ENCODE results near the gene PGAM1.

PGAM1 gene

GRCh38 chr10:97425964-97426775 is at the start of gene PGAM1:
TSS of gene PGAM1 (plus strand) at chr10:97426191. CDS start at chr10:97426308, 117 bp downstream.
- peak; percentile 98 for DNase-seq (ENCODE audit: low read depth)
- peak within 1 kb of the TSS; percentile 97 for H3K4me3 ChIP-seq (ENCODE audit: low read depth, low read length)
- TF ChIP-seq POLR2A (IDR thresholded peaks at IDR 0.05; ENCODE audit: extremely low read depth, insufficient read length) (peak; percentile 77), MAX (IDR thresholded peaks at IDR 0.05; ENCODE audit: low read depth, low read length) (peak; percentile 81), MYC (IDR thresholded peaks at IDR 0.05; ENCODE audit: low read depth, low read length) (0 out of 2 replicates have a peak, but pooled peaks have one; percentile 43), CTCF (IDR thresholded peaks at IDR 0.05; ENCODE audit: low read depth, low read length) (peak; percentile 70)

- no peak for TF ChIP-seq CTCF (IDR thresholded peaks at IDR 0.05; ENCODE audit: low read depth, low read length)
- no peak for TF ChIP-seq POLR2A (IDR thresholded peaks at IDR 0.05; ENCODE audit: extremely low read depth, insufficient read length)
- TF ChIP-seq MAX (IDR thresholded peaks at IDR 0.05; ENCODE audit: low read depth, low read length): no peak
- TF ChIP-seq MYC (IDR thresholded peaks at IDR 0.05; ENCODE audit: low read depth, low read length): no peak
- peak; percentile 71 for DNase-seq (ENCODE audit: low read depth)
- H3K4me3 ChIP-seq (ENCODE audit: low read depth, low read length): no peak overlapping the region
Observed at GRCh38 chr10:97376413-97376812, 49.6 kb upstream of the PGAM1 start.

GRCh38 chr10:97378933-97379921 is 46.8 kb upstream of the PGAM1 start:
- no peak overlapping the region for H3K4me3 ChIP-seq (ENCODE audit: low read depth, low read length)
- DNase-seq (ENCODE audit: low read depth): no peak
- TF ChIP-seq POLR2A (IDR thresholded peaks at IDR 0.05; ENCODE audit: extremely low read depth, insufficient read length): no peak
- TF ChIP-seq MAX (IDR thresholded peaks at IDR 0.05; ENCODE audit: low read depth, low read length): no peak
- TF ChIP-seq MYC (IDR thresholded peaks at IDR 0.05; ENCODE audit: low read depth, low read length): no peak
- TF ChIP-seq CTCF (IDR thresholded peaks at IDR 0.05; ENCODE audit: low read depth, low read length): no peak

GRCh38 chr10:97380516-97380915 is 45.5 kb upstream of the PGAM1 start:
- TF ChIP-seq POLR2A (IDR thresholded peaks at IDR 0.05; ENCODE audit: extremely low read depth, insufficient read length) (no peak), CTCF (IDR thresholded peaks at IDR 0.05; ENCODE audit: low read depth, low read length) (no peak), MYC (IDR thresholded peaks at IDR 0.05; ENCODE audit: low read depth, low read length) (no peak)
- no peak for DNase-seq (ENCODE audit: low read depth)
- H3K4me3 ChIP-seq (ENCODE audit: low read depth, low read length): no peak overlapping the region

GRCh38 chr10:97381626-97382025 is 44.4 kb upstream of the PGAM1 start:
- H3K4me3 ChIP-seq (ENCODE audit: low read depth, low read length): no peak overlapping the region
- no peak for DNase-seq (ENCODE audit: low read depth)
- TF ChIP-seq MAX (IDR thresholded peaks at IDR 0.05; ENCODE audit: low read depth, low read length) (no peak), MYC (IDR thresholded peaks at IDR 0.05; ENCODE audit: low read depth, low read length) (no peak), CTCF (IDR thresholded peaks at IDR 0.05; ENCODE audit: low read depth, low read length) (no peak), POLR2A (IDR thresholded peaks at IDR 0.05; ENCODE audit: extremely low read depth, insufficient read length) (no peak)
